H1 (cell line): ENCODE measurements around the gene FSTL4. TPM values are rescaled to one million over a fixed set of nuclear protein-coding genes. Genes with fewer than 3 reads are reported as not detected.

Experiments used
- CTCF ChIA-PET: fragments of 300-600 bp; sonication (Branson Sonifier 250); formaldehyde crosslinking; loops from one replicate; lab custom pipeline; 2021; ENCODE audit not compliant: partially characterized antibody; lab: Charles Lee
- POLR2A ChIA-PET: fragments of 300-600 bp; sonication (Branson Sonifier 250); formaldehyde crosslinking; loops from one replicate; lab custom pipeline; 2021; ENCODE audit warnings: inconsistent platforms; ENCODE audit not compliant: partially characterized antibody; lab: Charles Lee
- DNase-seq, 2 experiments: peaks; one replicate each; pipeline versions ENCODE4 v3.0.0 to v3.0.0-alpha.2; 2010 to 2022; ENCODE audit warnings: low spot score in 2 of 2, low read depth in 1 of 2, mixed read lengths in 1 of 2
- FAIRE-seq: peaks from 2 replicates; lab custom pipeline; 2011; peaks lifted over from hg19 to GRCh38; lab: Jason Lieb, UNC
- H2AFZ ChIP-seq: 2 replicates; pipeline ENCODE4 v1.8.1; 2012; ENCODE audit warnings: low read length, inconsistent platforms
- H2AK5ac ChIP-seq: 2 replicates; pipeline ENCODE4 v1.6.1; 2013; ENCODE audit warnings: low read depth, low read length
- H2BK120ac ChIP-seq: replicated peaks from 2 replicates; pipeline ENCODE3; 2013; ENCODE audit warnings: low read depth, low read length, inconsistent platforms
- H2BK12ac ChIP-seq: 2 replicates; pipeline ENCODE4 v1.6.1; 2013; ENCODE audit warnings: low read depth, low read length
- H2BK15ac ChIP-seq: 2 replicates; pipeline ENCODE4 v1.6.1; 2013; ENCODE audit warnings: low read length
- H2BK20ac ChIP-seq: 2 replicates; pipeline ENCODE4 v1.6.1; 2013; ENCODE audit warnings: low read length
- H2BK5ac ChIP-seq: 2 replicates; pipeline ENCODE4 v1.6.1; 2013; ENCODE audit warnings: low read depth, low read length
- H3K14ac ChIP-seq: 2 replicates; pipeline ENCODE4 v1.6.1; 2013; ENCODE audit warnings: inconsistent platforms; ENCODE audit not compliant: insufficient read length
- H3K18ac ChIP-seq: 2 replicates; pipeline ENCODE4 v1.6.1; 2013; ENCODE audit warnings: low read length; ENCODE audit errors: extremely low read depth
- H3K23ac ChIP-seq: 2 replicates; pipeline ENCODE4 v1.6.1; 2013; ENCODE audit warnings: inconsistent platforms; ENCODE audit not compliant: insufficient read length
- H3K23me2 ChIP-seq: 2 replicates; pipeline ENCODE4 v1.6.1; 2013; ENCODE audit warnings: low read depth, low read length
- H3K27ac ChIP-seq: 2 replicates; pipeline ENCODE4 v1.6.1; 2011; ENCODE audit warnings: low read depth, low read length, inconsistent platforms
- H3K27me3 ChIP-seq, 4 experiments: replicated peaks in 1 of 4; 1 replicate in 1 of 4; 2 replicates in 3 of 4; pipeline versions ENCODE4 v1.6.1 to v1.8.1; 2011 to 2013; ENCODE audit warnings: low read length in 3 of 4, mild to moderate bottlenecking in 3 of 4, inconsistent platforms in 2 of 4, mixed read lengths in 2 of 4, moderate library complexity in 1 of 4; ENCODE audit not compliant: control insufficient read depth in 3 of 4, insufficient read depth in 3 of 4; ENCODE audit errors: extremely low read depth in 1 of 4
- H3K36me3 ChIP-seq, 4 experiments: 2 replicates each; pipeline versions ENCODE4 v1.6.1 to v1.8.1; 2011 to 2013; ENCODE audit warnings: mild to moderate bottlenecking in 4 of 4, low read length in 3 of 4, moderate library complexity in 2 of 4, control low read depth in 1 of 4, inconsistent platforms in 1 of 4; ENCODE audit not compliant: insufficient read depth in 4 of 4, control insufficient read depth in 2 of 4
- H3K4ac ChIP-seq: replicated peaks from 2 replicates; pipeline ENCODE3; 2013; ENCODE audit warnings: low read length, low read depth, mixed read lengths, inconsistent platforms; ENCODE audit not compliant: insufficient read length
- H3K4me1 ChIP-seq, 4 experiments: replicated peaks in 1 of 4; 1 replicate in 1 of 4; 2 replicates in 3 of 4; pipeline versions ENCODE4 v1.6.1 to v1.8.1; 2011 to 2013; ENCODE audit warnings: low read length in 3 of 4, inconsistent platforms in 2 of 4, mixed read lengths in 1 of 4; ENCODE audit not compliant: insufficient read depth in 4 of 4, control insufficient read depth in 3 of 4
- H3K4me2 ChIP-seq, 2 experiments: 2 replicates each; pipeline versions ENCODE4 v1.6.1 to v1.8.1; 2011 to 2013; ENCODE audit warnings: low read depth in 2 of 2, low read length in 2 of 2, control low read depth in 1 of 2, inconsistent platforms in 1 of 2, mild to moderate bottlenecking in 1 of 2; ENCODE audit not compliant: insufficient read depth in 1 of 2
- H3K4me3 ChIP-seq, 4 experiments: fragments of 200-600, 300-600 bp in 1 of 4; sonication (generic), shearing (Covaris generic), sonication (Bioruptor Twin) in 1 of 4; 2 replicates each; pipeline versions ENCODE4 v1.5.1 to v1.8.1; 2011 to 2016; ENCODE audit warnings: low read length in 4 of 4, low read depth in 3 of 4, control low read depth in 2 of 4, inconsistent platforms in 2 of 4, mild to moderate bottlenecking in 2 of 4, mixed read lengths in 1 of 4, moderate library complexity in 1 of 4; ENCODE audit not compliant: insufficient read depth in 2 of 4; ENCODE audit errors: extremely low read depth in 1 of 4
- H3K56ac ChIP-seq: replicated peaks from 2 replicates; pipeline ENCODE3; 2013; ENCODE audit warnings: low read depth, mild to moderate bottlenecking, mixed read lengths, low read length, inconsistent platforms; ENCODE audit not compliant: insufficient read length
- H3K79me1 ChIP-seq: 2 replicates; pipeline ENCODE4 v1.6.1; 2013; ENCODE audit warnings: low read depth, low read length, control low read depth
- H3K79me2 ChIP-seq, 2 experiments: 2 replicates each; pipeline versions ENCODE4 v1.6.1 to v1.8.1; 2012 to 2013; ENCODE audit warnings: low read length in 2 of 2, mild to moderate bottlenecking in 2 of 2, inconsistent platforms in 1 of 2; ENCODE audit not compliant: insufficient read depth in 2 of 2, control insufficient read depth in 1 of 2
- H3K9ac ChIP-seq, 4 experiments: replicated peaks in 1 of 4; 1 replicate in 1 of 4; 2 replicates in 3 of 4; pipeline versions ENCODE4 v1.6.1 to v1.8.1; 2011 to 2013; ENCODE audit warnings: low read depth in 3 of 4, low read length in 3 of 4, control low read depth in 2 of 4, mild to moderate bottlenecking in 2 of 4, moderate library complexity in 2 of 4, inconsistent platforms in 1 of 4; ENCODE audit errors: extremely low read depth in 1 of 4
- H3K9me3 ChIP-seq, 2 experiments: 2 replicates each; pipeline versions ENCODE4 v1.6.1 to v1.8.1; 2012 to 2013; ENCODE audit warnings: mild to moderate bottlenecking in 2 of 2, moderate library complexity in 2 of 2, control low read depth in 1 of 2, inconsistent platforms in 1 of 2, low read depth in 1 of 2, low read length in 1 of 2, mixed read lengths in 1 of 2; ENCODE audit not compliant: insufficient read depth in 2 of 2
- H4K20me1 ChIP-seq, 2 experiments: replicated peaks in 1 of 2; 2 replicates each; pipeline versions ENCODE3 to v1.8.1; 2011 to 2013; ENCODE audit warnings: inconsistent platforms in 2 of 2, low read length in 2 of 2, mild to moderate bottlenecking in 1 of 2; ENCODE audit not compliant: insufficient read depth in 2 of 2, control insufficient read depth in 1 of 2
- H4K5ac ChIP-seq: 2 replicates; pipeline ENCODE4 v1.6.1; 2013; ENCODE audit warnings: low read length, low read depth, mixed read lengths, inconsistent platforms; ENCODE audit not compliant: insufficient read length
- H4K8ac ChIP-seq: 2 replicates; pipeline ENCODE4 v1.8.0; 2013; ENCODE audit warnings: mild to moderate bottlenecking, moderate library complexity, low read length, inconsistent platforms; ENCODE audit not compliant: insufficient read depth; ENCODE audit errors: extremely low read depth
- H4K91ac ChIP-seq: replicated peaks from 2 replicates; pipeline ENCODE3; 2013; ENCODE audit warnings: low read length, mixed read lengths, inconsistent platforms; ENCODE audit not compliant: insufficient read length
- ASH2L ChIP-seq: fragments of 200-600, 300-600 bp; sonication (generic); IDR thresholded peaks from one replicate; pipeline ENCODE4 v1.7.1; 2017; ENCODE audit warnings: low read length
- BACH1 ChIP-seq: IDR thresholded peaks from 2 replicates; pipeline ENCODE4 v1.6.1; 2012; ENCODE audit warnings: low read length, improper control_type of control experiment
- BCL11A ChIP-seq, 2 experiments: IDR thresholded peaks; one replicate each; pipeline ENCODE4 v1.6.1; 2011; ENCODE audit warnings: low read depth in 2 of 2, low read length in 2 of 2, mild to moderate bottlenecking in 2 of 2
- CEBPB ChIP-seq: IDR thresholded peaks from 2 replicates; pipeline ENCODE4 v1.6.1; 2012; ENCODE audit warnings: low read depth, low read length
- CREB1 ChIP-seq: IDR thresholded peaks from 2 replicates; pipeline ENCODE4 v1.6.1; 2012; ENCODE audit warnings: inconsistent platforms
- CTBP2 ChIP-seq: IDR thresholded peaks from 2 replicates; pipeline ENCODE4 v1.7.0; 2011; ENCODE audit warnings: borderline replicate concordance, mild to moderate bottlenecking, moderate library complexity, mixed read lengths, low read length; ENCODE audit not compliant: insufficient read depth, insufficient read length
- KDM1A ChIP-seq: fragments of 200-600, 300-600 bp; sonication (generic); IDR thresholded peaks from 2 replicates; pipeline ENCODE4 v1.7.1; 2016; ENCODE audit warnings: mild to moderate bottlenecking, low read length, borderline replicate concordance
- SRF ChIP-seq: IDR thresholded peaks from 2 replicates; pipeline ENCODE4 v1.6.1; 2011; ENCODE audit warnings: mild to moderate bottlenecking, low read depth, low read length, moderate library complexity
- TEAD4 ChIP-seq: IDR thresholded peaks from 2 replicates; pipeline ENCODE4 v1.6.1; 2012; ENCODE audit warnings: low read depth, low read length, inconsistent platforms, mixed read lengths
- WGBS, 2 experiments: shearing (Covaris generic) in 1 of 2; methylation state at CpG; one replicate each; pipeline versions ENCODE4 v1.1.6 to v1.1.7; 2013 to 2015; ENCODE audit warnings: low lambda C conversion rate in 2 of 2, mixed read lengths in 2 of 2, inconsistent platforms in 1 of 2, low coverage in 1 of 2, missing lambda C conversion rate in 1 of 2; ENCODE audit not compliant: insufficient replicate concordance in 2 of 2, insufficient coverage in 1 of 2, insufficient read length in 1 of 2; ENCODE audit errors: extremely low coverage in 1 of 2, missing lambda C conversion rate in 1 of 2; 5-methylcytosine and 5-hydroxymethylcytosine counted together
- polyA plus RNA-seq, 7 experiments: library from polyadenylated mRNA; depleted of rRNA in 3 of 7; stranded (reverse) in 5 of 7; unstranded in 2 of 7; fragments of >200 nt in 5 of 7; fragments of 200-250 nt in 2 of 7; gene quantifications; 1 replicate in 5 of 7; 2 replicates in 1 of 7; 4 replicates in 1 of 7; pipeline versions ENCODE4 v1.2.1 to v1.2.3, GENCODE V29; 2011 to 2013; ENCODE audit warnings: missing spikeins in 2 of 7, mixed read lengths in 2 of 7
- total RNA-seq: library from RNA; stranded (reverse); fragmentation: NEBNext Ultra II Directional; extraction: Animal tissue kit (Norgen Biotek cat#: 25700); gene quantifications from 2 replicates; pipeline ENCODE4 v1.2.1, GENCODE V29; 2021
- TF ChIP-seq, protein P1 (sequence below), 3 experiments: IDR thresholded peaks; 1 replicate in 2 of 3; 2 replicates in 1 of 3; pipeline versions ENCODE4 v1.5.1 to v1.6.1; 2011; ENCODE audit warnings: low read length in 3 of 3, mild to moderate bottlenecking in 3 of 3, inconsistent platforms in 2 of 3, low read depth in 1 of 3, moderate library complexity in 1 of 3; ENCODE audit not compliant: insufficient read depth in 1 of 3; ENCODE audit errors: control extremely low read depth in 1 of 3

The FSTL4 gene
- total and polyA plus RNA-seq, 2 of the 8 experiments (the other 6 are each of a cell fraction or from before 2014, with no cell fraction given) = 3.1 to 4.1 TPM

DNA sequence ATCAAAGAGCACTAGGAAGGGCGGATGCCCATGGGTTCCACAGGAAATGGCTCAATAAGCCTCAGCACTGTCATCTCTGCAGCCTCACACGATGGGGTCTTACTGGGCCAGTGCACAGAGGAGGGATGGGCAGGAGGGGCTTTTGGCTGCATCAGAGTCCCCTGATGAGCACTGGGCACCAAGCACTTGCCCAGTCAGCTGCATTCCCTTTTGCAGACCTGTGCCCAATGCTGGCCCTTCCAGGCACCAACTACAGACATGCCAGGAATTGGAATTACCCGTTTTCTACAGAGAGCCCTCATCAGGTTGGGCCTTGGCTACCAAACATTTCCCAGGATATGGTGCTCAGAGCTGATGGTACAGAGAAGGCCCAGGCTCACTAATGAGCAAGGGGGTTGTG, 378.1 kb downstream of the FSTL4 start:
- POLR2A ChIA-PET = no interaction called here
- WGBS, 2 experiments = 88% methylated on average over 3 of the region's 3 CpGs; no CpG with 5 or more reads in 1 of the 2 experiments

More for the DNA sequence above, 378.1 kb downstream of the FSTL4 start:
- Histone ChIP-seq H3K27me3 (no peaks in the 10 kb centered on the region), H2BK15ac (no peak overlapping the region), H2BK120ac (no peak overlapping the region), H3K4me2 (no peak overlapping the region), H3K23ac (no peak overlapping the region), H3K18ac (no peak overlapping the region), H3K4ac (no peak overlapping the region), H2BK12ac (no peak overlapping the region), H4K5ac (no peak overlapping the region), H3K36me3 (no peaks in the 10 kb centered on the region; a peak in 1 of 8 replicates), H3K4me1 (peaks cover 0 to 4% (median 0%) of the 10 kb centered on the region in 4 experiments; a peak in 1 of 7 replicates), H3K56ac (no peak overlapping the region), H3K4me3 (no peak overlapping the region), H2AFZ (no peak overlapping the region), H4K8ac (no peak overlapping the region), H3K23me2 (no peaks in the 10 kb centered on the region), H2AK5ac (no peak overlapping the region), H3K9me3 (no peaks in the 10 kb centered on the region), H4K20me1 (no peaks in the 10 kb centered on the region), H4K91ac (no peak overlapping the region), H3K79me1 (no peaks in the 10 kb centered on the region; the same call in 1 of the 2 replicates), H2BK5ac (no peak overlapping the region), H3K9ac (no peak overlapping the region), H2BK20ac (no peak overlapping the region), H3K79me2 (no peaks in the 10 kb centered on the region), H3K27ac (no peak overlapping the region), H3K14ac (no peak overlapping the region)
- TF ChIP-seq CTBP2 (no peak), CEBPB (no peak), CREB1 (no peak), SRF (no peak), BCL11A (IDR thresholded peaks at IDR 0.05; ENCODE audit: low read depth in 2 of 2, low read length in 2 of 2) (no peak), ASH2L (no peak), TEAD4 (no peak), BACH1 (no peak), KDM1A (no peak)
- TF ChIP-seq, protein P1, sequence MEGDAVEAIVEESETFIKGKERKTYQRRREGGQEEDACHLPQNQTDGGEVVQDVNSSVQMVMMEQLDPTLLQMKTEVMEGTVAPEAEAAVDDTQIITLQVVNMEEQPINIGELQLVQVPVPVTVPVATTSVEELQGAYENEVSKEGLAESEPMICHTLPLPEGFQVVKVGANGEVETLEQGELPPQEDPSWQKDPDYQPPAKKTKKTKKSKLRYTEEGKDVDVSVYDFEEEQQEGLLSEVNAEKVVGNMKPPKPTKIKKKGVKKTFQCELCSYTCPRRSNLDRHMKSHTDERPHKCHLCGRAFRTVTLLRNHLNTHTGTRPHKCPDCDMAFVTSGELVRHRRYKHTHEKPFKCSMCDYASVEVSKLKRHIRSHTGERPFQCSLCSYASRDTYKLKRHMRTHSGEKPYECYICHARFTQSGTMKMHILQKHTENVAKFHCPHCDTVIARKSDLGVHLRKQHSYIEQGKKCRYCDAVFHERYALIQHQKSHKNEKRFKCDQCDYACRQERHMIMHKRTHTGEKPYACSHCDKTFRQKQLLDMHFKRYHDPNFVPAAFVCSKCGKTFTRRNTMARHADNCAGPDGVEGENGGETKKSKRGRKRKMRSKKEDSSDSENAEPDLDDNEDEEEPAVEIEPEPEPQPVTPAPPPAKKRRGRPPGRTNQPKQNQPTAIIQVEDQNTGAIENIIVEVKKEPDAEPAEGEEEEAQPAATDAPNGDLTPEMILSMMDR (IDR thresholded peaks at IDR 0.05; ENCODE audit: control extremely low read depth in 1 of 3, insufficient read depth in 1 of 3, low read depth in 1 of 3, low read length in 3 of 3) = no peak
- FAIRE-seq (no peak), DNase-seq (no peak)
- CTCF ChIA-PET = interaction anchor here (1.3 to 8.6 kb wide), 3 partner anchors 7 to 123 kb away, joined by 4 to 65 read pairs (median 20); no protein-coding TSS in a partner anchor
